ENCODE measurements around the gene KLHL33. TPM values are rescaled to one million over a fixed set of nuclear protein-coding genes. Genes with fewer than 3 reads are reported as not detected.
"Not testable (repeated sequence)": the region's sequence is repeated elsewhere in the genome, so short reads cannot be mapped to it uniquely, and the experiment has no call there.

Gene KLHL33
- total RNA-seq, 1 donor from 2014 or later, result not detected

- no peak for TF ChIP-seq CTCF (IDR thresholded peaks at IDR 0.05)
- Histone ChIP-seq H3K4me3 (peak overlapping the region; percentile 83 to 99), H3K36me3 (peaks cover 38 to 56% of the 10 kb centered on the region in 2 donors), H3K27me3 (no peaks in the 10 kb centered on the region), H3K4me1 (peaks cover 13 to 28% of the 10 kb centered on the region in 2 donors), H3K9me3 (no peaks in the 10 kb centered on the region), H3K27ac (peak overlapping the region; percentile 93 to 97)
- intact Hi-C loops (cut with DNase I), result loop anchor here (1.0 to 5.0 kb wide), 3 partner anchors 13 to 157 kb away; partner anchors contain the start of genes PNP and TEP1
- DNase-seq (ENCODE audit: low spot score in 2 of 2), result peak in 1 of 2 donors; percentile 73
These were observed 19.7 kb upstream of the KLHL33 start for GRCh38 chr14:20455355-20456300.

- no peak for TF ChIP-seq CTCF (IDR thresholded peaks at IDR 0.05)
- Histone ChIP-seq H3K27me3 (no peaks in the 10 kb centered on the region), H3K9me3 (no peaks in the 10 kb centered on the region), H3K27ac (peak within 1 kb of the TSS; percentile 93 to 97), H3K4me1 (peaks cover 7 to 19% of the 10 kb centered on the region in 2 donors), H3K4me3 (peak within 1 kb of the TSS; percentile 83 to 99), H3K36me3 (peaks cover 47 to 60% of the 10 kb centered on the region in 2 donors)
- intact Hi-C loops (cut with DNase I), result loop anchor here (1.0 to 5.0 kb wide), 4 partner anchors 14 to 1003 kb away; partner anchors contain the start of genes CHD8, PNP and TEP1
- peak; percentile 93 to 99 for DNase-seq (ENCODE audit: low spot score in 2 of 2)
These were observed 18.8 kb upstream of the KLHL33 start, which contains the start of the genes APEX1 and OSGEP for GRCh38 chr14:20454516-20455354. Gene APEX1, plus strand, starts transcription at chr14:20455226. Its CDS starts 420 bp downstream, at chr14:20455646. Gene OSGEP, minus strand, starts transcription at chr14:20454812. Its CDS starts 129 bp downstream, at chr14:20454683.

GRCh38 chr14:20452831-20453230 is 16.9 kb upstream of the KLHL33 start:
- not testable (repeated sequence) for H3K27ac ChIP-seq; H3K9me3 ChIP-seq; DNase-seq (ENCODE audit: low spot score in 2 of 2); H3K4me3 ChIP-seq; H3K27me3 ChIP-seq
- Histone ChIP-seq H3K4me1 (peaks cover 7 to 13% of the 10 kb centered on the region in 2 donors), H3K36me3 (peaks cover 47 to 60% of the 10 kb centered on the region in 2 donors)
- intact Hi-C loops (cut with DNase I), result loop anchor here (5.0 kb wide), 1 partner anchor 1004 kb away; the partner anchor contains the start of gene CHD8

GRCh38 chr14:20446889-20447288 is 10.9 kb upstream of the KLHL33 start:
- intact Hi-C loops (cut with DNase I), result no loop called here
- no peak overlapping the region for H3K4me3 ChIP-seq
- H3K4me1 ChIP-seq, result no peaks in the 10 kb centered on the region
- no peaks in the 10 kb centered on the region for H3K9me3 ChIP-seq
- peaks cover 48 to 65% of the 10 kb centered on the region in 2 donors for H3K36me3 ChIP-seq
- H3K27ac ChIP-seq, result no peak overlapping the region
- no peak for TF ChIP-seq CTCF (IDR thresholded peaks at IDR 0.05)
- DNase-seq (ENCODE audit: low spot score in 2 of 2), result no peak
- H3K27me3 ChIP-seq, result no peaks in the 10 kb centered on the region

GRCh38 chr14:20443650-20444049 is 7.7 kb upstream of the KLHL33 start:
- peaks cover 23 to 33% of the 10 kb centered on the region in 2 donors for H3K36me3 ChIP-seq
- H3K4me3 ChIP-seq; H3K27ac ChIP-seq; H3K27me3 ChIP-seq; H3K9me3 ChIP-seq; DNase-seq (ENCODE audit: low spot score in 2 of 2); H3K4me1 ChIP-seq; intact Hi-C loops (cut with DNase I): not testable (repeated sequence)

- peaks cover 3 to 11% of the 10 kb centered on the region in 2 donors for H3K36me3 ChIP-seq
- H3K4me1 ChIP-seq, result no peaks in the 10 kb centered on the region
- H3K27me3 ChIP-seq, result no peaks in the 10 kb centered on the region
- no peak overlapping the region for H3K27ac ChIP-seq
- no peak overlapping the region for H3K4me3 ChIP-seq
- H3K9me3 ChIP-seq, result no peaks in the 10 kb centered on the region
- intact Hi-C loops (cut with DNase I), result no loop called here
- DNase-seq (ENCODE audit: low spot score in 2 of 2), result no peak
- no peak for TF ChIP-seq CTCF (IDR thresholded peaks at IDR 0.05)
These were observed 5.5 kb upstream of the KLHL33 start for GRCh38 chr14:20441461-20441860.

Measured in ascending aorta (tissue), 2 donors.